Femur (tissue), 1 donor: ENCODE data around the gene TEDC1.

Experiments
- DNase-seq: peaks from one replicate; pipeline ENCODE4 v3.0.0-alpha.2; 2017

TEDC1 gene

GRCh38 chr14:105490572-105491365, at the start of gene TEDC1:
Gene TEDC1 (plus strand): TSS chr14:105491246. CDS start chr14:105491376, 130 bp downstream.
- peak; percentile 100 for DNase-seq

- no peak for DNase-seq
Observed at GRCh38 chr14:105442125-105442524, 48.9 kb upstream of the TEDC1 start.

GRCh38 chr14:105442834-105443233, 48.2 kb upstream of the TEDC1 start:
- DNase-seq = no peak

GRCh38 chr14:105444859-105445258, 46.2 kb upstream of the TEDC1 start:
- no peak for DNase-seq

- DNase-seq = no peak
Observed at GRCh38 chr14:105445290-105445689, 45.8 kb upstream of the TEDC1 start.

GRCh38 chr14:105445901-105446845, 44.9 kb upstream of the TEDC1 start:
- no peak for DNase-seq

GRCh38 chr14:105446971-105447370, 44.1 kb upstream of the TEDC1 start:
- DNase-seq = no peak

- DNase-seq = no peak
Observed at GRCh38 chr14:105447651-105448640, 43.1 kb upstream of the TEDC1 start.

GRCh38 chr14:105448706-105449111, 42.3 kb upstream of the TEDC1 start:
- DNase-seq = peak; percentile 82

GRCh38 chr14:105449276-105450122, 41.5 kb upstream of the TEDC1 start:
- DNase-seq = no peak

GRCh38 chr14:105450123-105450505, 40.9 kb upstream of the TEDC1 start:
- DNase-seq = no peak

- DNase-seq = no peak
Observed at GRCh38 chr14:105450864-105451720, 40.0 kb upstream of the TEDC1 start.

GRCh38 chr14:105452963-105453362, 38.1 kb upstream of the TEDC1 start:
- DNase-seq = no peak

GRCh38 chr14:105453847-105454246, 37.2 kb upstream of the TEDC1 start:
- no peak for DNase-seq

GRCh38 chr14:105455086-105455640, 35.9 kb upstream of the TEDC1 start:
- no peak for DNase-seq

- DNase-seq = no peak
Observed at GRCh38 chr14:105455766-105456660, 35.0 kb upstream of the TEDC1 start.

GRCh38 chr14:105456736-105457617, 34.1 kb upstream of the TEDC1 start:
- no peak for DNase-seq

GRCh38 chr14:105458010-105458409, 33.0 kb upstream of the TEDC1 start:
- no peak for DNase-seq
